SH-SY5Y (cell line): ENCODE measurements around the gene ANO5.

ENCODE experiments used
- GATA2 ChIP-seq: IDR thresholded peaks from 2 replicates; pipeline ENCODE4 v1.6.1; 2011; ENCODE audit warnings: mild to moderate bottlenecking, low read depth, low read length
- GATA3 ChIP-seq: IDR thresholded peaks from 2 replicates; pipeline ENCODE4 v1.6.1; 2011; ENCODE audit warnings: low read depth, mild to moderate bottlenecking, low read length, moderate library complexity

The ANO5 gene, protein sequence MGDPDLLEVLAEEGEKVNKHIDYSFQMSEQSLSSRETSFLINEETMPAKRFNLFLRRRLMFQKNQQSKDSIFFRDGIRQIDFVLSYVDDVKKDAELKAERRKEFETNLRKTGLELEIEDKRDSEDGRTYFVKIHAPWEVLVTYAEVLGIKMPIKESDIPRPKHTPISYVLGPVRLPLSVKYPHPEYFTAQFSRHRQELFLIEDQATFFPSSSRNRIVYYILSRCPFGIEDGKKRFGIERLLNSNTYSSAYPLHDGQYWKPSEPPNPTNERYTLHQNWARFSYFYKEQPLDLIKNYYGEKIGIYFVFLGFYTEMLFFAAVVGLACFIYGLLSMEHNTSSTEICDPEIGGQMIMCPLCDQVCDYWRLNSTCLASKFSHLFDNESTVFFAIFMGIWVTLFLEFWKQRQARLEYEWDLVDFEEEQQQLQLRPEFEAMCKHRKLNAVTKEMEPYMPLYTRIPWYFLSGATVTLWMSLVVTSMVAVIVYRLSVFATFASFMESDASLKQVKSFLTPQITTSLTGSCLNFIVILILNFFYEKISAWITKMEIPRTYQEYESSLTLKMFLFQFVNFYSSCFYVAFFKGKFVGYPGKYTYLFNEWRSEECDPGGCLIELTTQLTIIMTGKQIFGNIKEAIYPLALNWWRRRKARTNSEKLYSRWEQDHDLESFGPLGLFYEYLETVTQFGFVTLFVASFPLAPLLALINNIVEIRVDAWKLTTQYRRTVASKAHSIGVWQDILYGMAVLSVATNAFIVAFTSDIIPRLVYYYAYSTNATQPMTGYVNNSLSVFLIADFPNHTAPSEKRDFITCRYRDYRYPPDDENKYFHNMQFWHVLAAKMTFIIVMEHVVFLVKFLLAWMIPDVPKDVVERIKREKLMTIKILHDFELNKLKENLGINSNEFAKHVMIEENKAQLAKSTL

DNA sequence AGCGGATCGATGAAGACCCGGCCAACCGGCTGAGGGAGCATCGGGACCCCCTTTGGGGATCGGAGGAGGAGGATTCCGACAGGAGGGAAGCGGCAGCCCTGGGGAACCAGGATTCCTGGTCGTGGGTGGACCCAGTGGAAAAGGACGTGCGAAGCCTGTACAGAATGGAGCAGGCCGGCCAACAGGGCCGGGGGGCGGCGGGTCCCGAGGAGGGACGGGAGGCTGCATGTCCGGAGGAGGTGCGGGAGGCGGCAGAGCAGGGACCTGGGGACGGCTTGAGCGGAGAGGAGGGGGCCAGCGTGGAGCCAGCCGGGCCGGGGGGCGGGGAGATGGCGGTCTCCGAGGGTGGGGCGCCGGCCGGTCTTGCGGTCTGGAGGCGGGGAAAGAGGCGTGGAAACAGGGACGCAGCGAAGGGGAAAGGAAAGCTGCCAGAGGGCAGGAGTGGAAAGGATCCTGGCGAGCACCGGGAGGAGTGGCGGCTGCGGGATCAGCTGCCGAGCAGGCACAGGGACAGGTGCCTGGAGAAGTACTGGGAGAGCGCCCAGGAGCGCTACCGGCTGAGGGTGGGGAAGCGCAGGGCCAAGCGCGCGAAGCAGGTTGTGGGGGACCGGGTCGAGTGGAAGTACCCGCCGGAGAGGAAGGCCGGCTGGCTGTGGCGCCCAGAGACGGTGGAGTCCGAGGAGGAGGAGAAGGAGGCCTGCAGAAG, at the start of gene ANO5:
Gene ANO5, plus strand, starts transcription at position 444 of the 706 bp plus-strand sequence. CDS start 408 bp downstream, outside the sequence.
- no peak for TF ChIP-seq GATA3
- no peak for TF ChIP-seq GATA2

- TF ChIP-seq GATA3 (peak; percentile 97), GATA2 (peak; percentile 90)
Observed at GRCh38 chr11:22151649-22152197, 41.2 kb upstream of the ANO5 start.

DNA sequence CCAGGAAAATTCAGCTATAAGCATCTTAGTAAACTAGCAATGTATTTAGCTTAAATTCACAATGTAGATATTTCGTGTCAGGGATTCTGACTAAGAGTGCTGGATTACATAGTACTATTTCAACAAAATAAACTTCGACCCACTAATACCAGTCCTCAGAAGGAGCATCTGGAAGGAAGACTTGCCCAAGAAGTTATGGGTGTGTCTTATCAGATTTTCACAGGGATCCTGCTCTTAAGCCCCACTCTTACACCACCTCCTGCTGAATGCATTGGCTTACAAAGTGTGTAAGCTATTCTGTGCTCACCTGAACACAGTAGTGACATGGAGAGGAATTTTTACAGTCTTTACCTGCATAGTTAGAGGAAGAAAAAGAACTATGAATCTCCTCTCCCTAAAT, 35.4 kb upstream of the ANO5 start:
- TF ChIP-seq GATA2 (no peak), GATA3 (no peak)

GRCh38 chr11:22161489-22161888, 31.4 kb upstream of the ANO5 start:
- TF ChIP-seq GATA2: no peak
- TF ChIP-seq GATA3: no peak

- no peak for TF ChIP-seq GATA3
- TF ChIP-seq GATA2: no peak
Observed at GRCh38 chr11:22162756-22163155, 30.1 kb upstream of the ANO5 start.

DNA sequence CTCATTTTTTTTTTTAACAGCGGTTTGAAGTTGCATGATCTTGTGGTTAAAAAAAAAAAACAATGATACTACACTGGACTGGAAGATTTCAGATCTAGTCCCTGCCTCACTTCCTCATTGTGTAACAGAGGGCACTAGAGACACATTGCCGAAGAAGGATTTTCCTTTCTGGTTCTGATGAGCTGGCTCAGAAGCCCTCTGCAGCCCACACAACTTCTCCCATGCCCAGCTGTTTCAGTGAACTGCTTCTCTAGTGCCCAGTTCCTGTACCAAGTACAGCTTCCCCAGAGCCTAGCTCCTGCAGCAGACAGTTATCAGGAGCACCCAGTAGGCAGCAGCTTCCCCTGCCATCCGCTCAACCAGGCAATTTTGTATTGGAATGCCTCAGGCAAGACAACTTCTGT, 29.5 kb upstream of the ANO5 start:
- TF ChIP-seq GATA3: no peak
- no peak for TF ChIP-seq GATA2

- TF ChIP-seq GATA3: no peak
- TF ChIP-seq GATA2: no peak
Observed at GRCh38 chr11:22165087-22165486, 27.8 kb upstream of the ANO5 start.

DNA sequence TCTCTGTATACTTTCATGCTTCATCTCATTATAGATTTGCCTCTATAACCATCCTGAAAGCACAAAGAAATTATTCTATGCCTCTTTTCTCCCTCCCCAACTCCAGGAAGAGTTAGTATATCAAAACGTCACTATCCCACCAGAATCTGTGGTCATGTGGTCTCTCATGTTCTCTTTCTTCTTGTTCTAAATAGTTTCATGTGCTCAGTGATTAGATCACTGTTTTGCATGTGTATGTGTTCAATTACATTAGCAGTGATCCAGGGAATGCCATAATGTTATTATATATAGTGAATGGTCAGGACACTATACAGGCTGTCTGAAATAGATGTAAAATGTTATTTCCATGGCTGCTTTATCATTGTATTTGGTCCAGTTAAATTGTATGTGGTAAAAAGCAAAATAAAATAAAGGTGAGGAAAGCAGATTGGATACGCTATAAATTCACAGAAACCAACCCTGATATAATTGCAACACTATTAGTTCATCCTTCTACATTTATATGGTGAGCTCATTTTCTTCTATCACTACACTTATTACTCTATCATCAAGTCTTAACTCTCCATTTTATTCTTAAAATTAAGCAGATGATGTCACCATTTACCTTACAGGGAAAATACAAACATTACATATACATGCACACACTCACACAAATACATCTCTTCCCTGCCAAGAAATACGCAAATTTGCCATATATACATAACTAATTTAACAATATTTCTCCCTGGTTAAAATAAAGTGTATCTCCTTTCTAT, 26.9 kb upstream of the ANO5 start:
- TF ChIP-seq GATA3 (no peak; the same call in 1 of the 2 replicates), GATA2 (no peak)

DNA sequence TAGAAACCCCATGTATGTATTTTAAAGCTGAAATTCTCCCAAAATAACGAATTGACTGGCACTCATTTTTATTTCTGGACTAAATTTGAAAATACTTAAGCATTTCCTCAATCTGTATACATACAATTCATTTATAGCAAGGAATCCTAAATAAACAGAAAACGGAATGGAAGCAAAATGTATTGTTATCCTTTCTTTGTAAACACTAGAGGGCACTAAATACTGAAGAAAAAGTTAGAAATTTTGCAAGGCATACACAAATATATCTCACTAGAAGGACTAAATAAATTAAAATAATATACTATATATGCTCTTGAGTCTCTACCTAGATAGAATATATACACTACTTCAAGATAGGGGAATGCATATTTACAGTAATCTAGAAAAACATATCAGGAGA, 23.1 kb upstream of the ANO5 start:
- TF ChIP-seq GATA2 (no peak), GATA3 (no peak)

GRCh38 chr11:22173532-22173931, 19.4 kb upstream of the ANO5 start:
- TF ChIP-seq GATA2 (no peak), GATA3 (no peak)

DNA sequence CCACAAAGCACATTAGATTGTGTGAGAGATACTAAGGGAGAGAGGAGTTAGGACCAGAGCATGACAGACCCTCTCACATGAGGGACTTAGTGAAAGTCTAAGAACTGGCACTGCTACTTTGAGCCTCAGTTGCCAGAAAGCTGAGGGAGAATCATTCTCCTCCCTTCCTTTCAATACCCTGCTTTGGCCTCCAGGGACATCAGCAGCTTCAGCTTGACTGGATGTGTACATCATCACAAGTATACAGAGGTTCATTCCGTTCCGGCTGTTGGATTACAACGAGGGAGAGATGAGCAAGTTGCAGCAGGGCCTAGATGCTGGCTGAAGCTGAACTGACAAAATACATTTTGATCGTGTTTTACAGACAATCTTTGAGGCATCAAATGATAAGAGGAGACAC, 15.7 kb upstream of the ANO5 start:
- TF ChIP-seq GATA3: no peak
- no peak for TF ChIP-seq GATA2

DNA sequence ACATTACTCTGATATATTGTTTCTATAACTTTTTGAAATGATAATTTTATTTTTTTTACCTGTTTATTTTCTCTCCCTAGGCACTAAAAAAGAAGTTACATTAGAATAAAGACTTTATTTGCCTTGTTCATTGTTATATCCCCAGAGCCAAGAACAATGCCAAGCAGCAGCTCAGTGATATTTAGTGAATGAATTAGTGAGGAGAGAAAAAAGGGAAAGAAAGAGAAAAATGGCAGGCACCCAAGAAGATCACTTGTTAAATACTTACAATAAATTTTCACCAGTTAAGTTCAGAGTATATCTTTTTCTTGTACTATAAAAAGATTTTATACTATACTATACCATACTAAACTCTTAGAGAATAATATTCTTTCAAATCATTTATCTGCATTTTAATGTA, 13.3 kb upstream of the ANO5 start:
- TF ChIP-seq GATA3 (no peak), GATA2 (no peak)

DNA sequence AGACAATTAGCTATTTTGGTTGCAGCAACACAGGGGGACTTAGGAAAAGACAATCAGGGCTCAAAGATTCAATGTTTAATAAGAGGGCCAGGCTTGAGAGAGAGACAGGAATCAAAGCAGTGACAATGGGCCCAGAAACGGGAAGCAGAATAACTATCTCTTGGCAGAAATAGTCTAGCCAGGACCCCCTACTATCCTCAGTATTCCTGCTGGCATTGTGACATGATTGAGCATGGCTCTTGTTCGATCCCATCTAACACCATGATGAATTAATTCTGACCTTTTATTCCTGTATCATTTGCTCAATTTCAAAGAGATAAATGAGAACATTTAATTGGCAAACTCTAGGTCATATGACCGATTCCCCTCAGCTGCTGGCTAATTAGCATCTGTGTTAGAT, 12.8 kb upstream of the ANO5 start:
- no peak for TF ChIP-seq GATA3
